Stimulated activated CD4-positive, alpha-beta T cell treated with anti-CD3 and anti-CD28 coated beads, Interleukin-1b, Interleukin-23, amount 100 ng/mL, for 24 hours (primary cell): Measurements from ENCODE around the gene RTN4RL2.

Experiments used
- DNase-seq, 4 experiments: peaks; one replicate each; pipeline ENCODE4 v3.0.0-alpha.2; 2020; ENCODE audit warnings: low read depth in 4 of 4, low spot score in 1 of 4

Gene RTN4RL2

GRCh38 chr11:57460022-57460757 is at the start of gene RTN4RL2:
TSS of gene RTN4RL2 (plus strand) at chr11:57460528. CDS start at chr11:57460866, 338 bp downstream.
- peak in 1 of 4 experiments; percentile 45 for DNase-seq

DNA sequence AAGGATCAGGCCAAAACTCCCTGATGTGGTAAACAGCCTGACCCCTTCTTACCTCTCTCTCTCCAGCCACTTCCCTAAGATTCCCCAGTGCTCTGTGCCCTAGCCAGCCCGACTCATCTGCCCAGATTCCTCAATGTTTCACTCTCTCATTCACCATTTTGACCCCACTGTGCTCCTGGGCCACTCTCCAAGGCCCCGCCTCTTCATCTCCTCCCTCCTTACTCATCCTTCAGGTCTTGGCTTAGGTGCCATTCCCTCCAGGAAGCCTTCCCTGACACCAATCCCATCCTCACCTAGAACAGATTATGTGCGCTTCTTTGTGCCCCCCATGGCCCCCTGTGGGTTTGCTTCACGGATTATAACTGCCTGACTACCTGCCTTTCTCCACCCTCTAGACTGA is 46.6 kb upstream of the RTN4RL2 start:
- DNase-seq = no peak

- no peak for DNase-seq
Observed at GRCh38 chr11:57414612-57415212, 45.6 kb upstream of the RTN4RL2 start.

DNA sequence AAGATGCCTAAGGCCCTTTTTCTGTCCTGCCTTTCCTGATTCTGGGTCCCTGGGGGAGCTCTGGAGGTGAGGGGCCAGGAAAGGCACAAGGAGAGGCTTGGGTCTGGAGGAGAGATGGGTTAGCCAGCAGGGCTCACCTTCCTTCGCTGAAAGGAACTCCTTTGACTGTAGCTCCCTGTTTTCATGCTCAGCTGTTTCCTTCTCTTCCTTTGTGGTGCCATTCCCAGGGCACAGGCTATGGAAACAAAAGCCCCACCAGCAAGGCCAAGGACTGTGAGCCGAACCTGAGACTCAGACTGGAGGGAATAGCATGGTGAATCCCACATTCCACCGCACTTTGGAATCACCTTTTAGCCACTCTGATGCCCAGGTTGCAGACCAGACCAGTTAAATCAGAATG is 43.9 kb upstream of the RTN4RL2 start:
- no peak for DNase-seq

DNA sequence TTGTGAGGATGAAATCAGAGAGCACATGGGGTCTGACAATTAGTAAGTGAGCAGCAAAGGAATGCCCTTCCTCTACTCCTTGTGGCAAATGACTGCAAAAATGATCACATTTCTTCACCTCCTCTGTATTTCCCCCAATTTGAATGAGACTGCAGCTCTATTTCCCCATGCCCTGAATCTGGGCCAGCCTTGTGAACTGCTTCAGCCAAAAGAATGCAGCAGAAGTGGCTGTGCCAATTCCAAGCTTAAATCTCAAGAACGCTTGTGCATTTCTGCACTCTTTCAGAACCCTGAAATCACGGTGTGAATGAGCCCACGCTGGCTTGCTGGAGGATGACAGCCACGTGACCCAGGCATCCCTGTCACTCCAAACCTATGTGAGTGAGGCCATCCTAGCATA is 43.3 kb upstream of the RTN4RL2 start:
- DNase-seq = no peak

DNA sequence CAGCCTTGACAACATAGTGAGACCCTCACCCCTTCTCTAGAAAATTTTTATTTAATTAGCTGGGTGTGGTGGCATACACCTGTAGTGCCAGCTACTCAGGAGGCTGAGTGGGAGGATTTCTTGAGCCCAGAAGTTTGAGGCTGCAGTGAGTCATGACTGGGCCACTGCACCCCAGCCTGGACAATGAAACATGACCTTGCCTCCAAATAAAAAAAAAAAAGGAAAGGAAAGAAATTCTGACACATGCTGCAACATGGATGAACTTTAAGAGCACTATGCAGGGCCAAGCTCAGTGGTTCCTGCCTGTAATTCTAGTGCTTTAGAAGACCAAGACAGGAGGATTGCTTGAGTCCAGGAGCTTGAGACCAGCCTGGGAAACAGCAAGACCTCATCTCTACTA is 42.2 kb upstream of the RTN4RL2 start:
- no peak for DNase-seq

GRCh38 chr11:57419146-57419545 is 41.2 kb upstream of the RTN4RL2 start:
- DNase-seq = no peak

DNA sequence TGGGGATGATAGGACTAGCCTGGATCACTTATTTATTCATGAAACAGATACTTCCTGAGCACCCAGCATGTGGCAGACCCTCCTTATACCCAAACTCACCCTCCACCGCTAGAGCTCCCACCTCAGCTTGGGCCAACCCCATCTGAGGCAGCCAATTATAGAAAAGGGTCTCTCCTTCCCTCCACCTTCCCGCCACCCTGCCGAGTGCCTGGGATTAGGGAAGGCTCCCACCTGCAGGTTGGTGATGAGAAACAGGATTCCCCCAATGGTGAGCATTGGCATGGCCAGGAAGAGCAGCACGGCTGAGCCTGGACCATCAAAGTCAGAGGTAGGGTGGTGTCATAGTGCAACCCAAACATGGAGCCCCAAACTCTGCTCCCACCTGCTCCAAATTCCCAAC is 39.3 kb upstream of the RTN4RL2 start:
- DNase-seq = no peak

- no peak for DNase-seq
Observed at GRCh38 chr11:57421805-57422204, 38.5 kb upstream of the RTN4RL2 start.

DNA sequence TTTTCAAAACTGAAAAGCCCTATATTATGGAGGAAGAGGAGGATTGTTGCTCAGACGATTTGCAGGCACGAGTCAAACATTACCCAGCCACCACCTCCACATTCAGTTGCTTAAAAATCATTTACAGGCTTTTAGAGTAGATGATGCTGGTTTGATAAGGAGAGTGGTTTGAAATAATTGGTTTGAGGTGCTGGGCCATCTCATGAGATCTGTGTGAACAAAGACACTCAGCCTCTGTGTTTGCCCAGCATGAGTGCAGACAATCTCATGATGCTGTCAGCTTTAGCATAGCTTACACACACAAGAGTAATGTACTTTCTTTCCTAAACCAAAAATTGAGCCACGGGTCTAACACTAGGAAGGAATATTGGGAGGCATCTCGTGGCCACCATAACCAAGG is 37.7 kb upstream of the RTN4RL2 start:
- DNase-seq = no peak

GRCh38 chr11:57424137-57424791 is 36.1 kb upstream of the RTN4RL2 start:
- no peak for DNase-seq

DNA sequence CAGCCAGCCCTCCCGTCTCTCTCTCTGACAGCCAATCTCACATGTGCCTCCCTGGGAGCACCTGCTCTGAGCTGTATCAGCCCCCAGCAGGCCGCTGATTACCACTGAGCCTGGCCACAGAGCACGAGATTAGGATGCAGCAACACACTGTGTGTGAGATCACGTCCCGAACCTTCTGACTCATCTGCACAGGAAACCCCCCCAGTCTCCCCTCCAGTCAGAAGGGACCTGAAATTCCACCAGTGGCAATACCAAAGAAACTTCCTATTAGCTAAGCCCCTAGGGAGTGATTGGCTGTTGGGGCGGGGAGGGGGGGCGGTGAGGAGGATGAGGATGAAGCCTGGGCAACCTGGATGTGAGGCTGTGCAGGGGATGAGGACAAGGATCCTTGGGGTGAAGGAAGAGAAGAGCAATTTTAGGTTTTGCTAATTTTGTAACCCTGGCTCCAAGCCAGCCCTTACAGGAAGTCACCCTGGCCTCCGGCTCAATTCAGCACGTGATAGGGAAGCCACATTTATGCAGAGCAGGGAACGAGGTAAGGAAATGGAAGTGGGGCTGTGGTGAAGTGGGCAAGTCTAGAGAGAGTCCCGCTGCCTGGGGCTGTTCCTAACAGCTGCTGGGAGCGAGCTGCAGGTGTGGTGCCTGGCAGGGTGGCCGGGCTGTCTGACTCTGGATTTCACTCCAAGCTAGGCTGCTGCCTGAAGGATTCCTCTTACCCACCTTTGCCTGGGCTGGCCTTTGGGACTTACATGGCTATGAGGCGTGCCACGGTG is 35.4 kb upstream of the RTN4RL2 start:
- peak; percentile 62 to 86 (median 76) for DNase-seq

GRCh38 chr11:57425565-57426438 is 34.5 kb upstream of the RTN4RL2 start:
- DNase-seq = no peak

DNA sequence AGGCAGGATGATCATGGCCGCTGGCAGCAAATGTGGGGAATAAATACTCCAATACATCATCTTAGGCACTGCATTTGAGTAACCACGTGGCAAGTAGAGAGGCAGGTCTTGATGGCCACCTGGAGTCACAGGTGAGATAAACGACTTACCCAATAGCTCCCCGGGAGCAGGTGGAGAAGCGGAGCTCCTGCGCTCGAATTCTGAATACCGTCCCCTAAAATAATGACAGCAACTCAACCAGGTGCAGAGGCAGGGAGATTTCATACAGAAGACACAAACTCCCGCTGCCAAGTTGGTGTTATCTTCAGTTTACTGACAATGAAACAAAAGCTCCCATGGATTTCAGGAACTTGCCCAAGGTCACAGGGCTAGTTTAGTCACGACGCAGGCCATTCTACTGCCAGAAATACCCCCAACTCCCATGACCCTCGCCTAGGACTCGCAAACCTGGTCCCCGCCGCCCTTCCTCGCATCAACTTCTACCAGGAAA is 33.8 kb upstream of the RTN4RL2 start:
- DNase-seq = no peak

DNA sequence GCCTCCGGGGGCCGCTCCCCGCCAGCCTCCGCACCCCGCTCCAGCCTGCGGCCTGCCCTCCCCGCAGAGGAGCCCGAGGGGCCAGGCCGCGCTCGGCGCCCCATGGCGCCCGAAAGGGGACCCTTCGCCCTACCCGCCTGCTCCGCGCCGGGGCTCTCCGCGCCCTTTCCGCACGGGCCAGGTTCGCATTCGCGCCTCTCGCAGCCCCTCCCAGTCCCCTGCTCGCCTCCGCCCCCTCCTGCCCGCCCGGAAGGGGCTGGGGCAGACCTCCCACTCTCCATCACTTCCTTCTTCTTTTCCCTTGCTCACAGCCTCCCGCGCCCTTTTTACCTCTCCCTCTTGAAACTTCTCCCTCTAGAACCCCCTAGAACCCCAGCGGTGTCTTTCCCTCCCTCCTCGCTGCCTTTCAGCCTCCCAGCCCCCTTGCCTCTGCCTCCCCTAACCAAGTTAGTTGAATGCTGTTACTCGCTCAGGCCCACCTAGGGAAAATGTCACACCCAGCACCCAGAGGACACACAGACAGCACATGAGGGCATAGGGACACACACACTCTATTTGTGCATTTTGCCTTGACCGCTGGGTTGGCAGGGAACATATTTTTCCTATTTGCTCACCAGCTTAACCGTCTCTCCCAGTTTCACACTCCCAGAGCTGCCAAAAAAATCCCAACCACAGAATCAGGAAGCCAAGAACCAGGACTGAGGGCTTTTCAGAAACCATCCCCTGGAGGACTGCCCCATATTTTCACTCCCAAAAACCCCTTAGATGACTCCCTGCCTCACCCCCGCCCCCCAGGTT is 33.2 kb upstream of the RTN4RL2 start, which contains the start of gene SLC43A3:
Gene SLC43A3, minus strand, starts transcription at position 193 of the 798 bp plus-strand sequence. CDS start 949 bp downstream, outside the sequence.
- DNase-seq = peak; percentile 49 to 86 (median 72)

GRCh38 chr11:57427727-57428082 is 32.6 kb upstream of the RTN4RL2 start:
- no peak for DNase-seq

DNA sequence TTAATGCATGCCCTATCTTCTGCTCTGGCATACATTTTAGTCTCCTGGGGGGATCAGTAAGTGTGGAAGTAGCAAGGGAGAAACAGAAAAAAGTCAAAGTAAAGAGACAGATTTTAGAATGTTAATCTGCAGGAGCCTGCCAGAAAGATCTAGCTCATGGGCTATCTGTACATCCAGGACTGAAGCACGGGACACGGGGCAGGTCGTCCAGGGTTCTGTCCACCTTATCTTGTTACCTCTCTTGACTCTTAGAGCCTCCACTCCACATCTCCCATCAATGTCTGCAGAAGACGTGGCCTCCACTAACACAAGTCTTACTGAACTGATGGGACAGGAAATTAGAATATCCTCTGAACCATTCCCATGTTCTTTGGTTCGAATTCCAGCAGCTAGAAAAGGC is 31.7 kb upstream of the RTN4RL2 start:
- DNase-seq = no peak

DNA sequence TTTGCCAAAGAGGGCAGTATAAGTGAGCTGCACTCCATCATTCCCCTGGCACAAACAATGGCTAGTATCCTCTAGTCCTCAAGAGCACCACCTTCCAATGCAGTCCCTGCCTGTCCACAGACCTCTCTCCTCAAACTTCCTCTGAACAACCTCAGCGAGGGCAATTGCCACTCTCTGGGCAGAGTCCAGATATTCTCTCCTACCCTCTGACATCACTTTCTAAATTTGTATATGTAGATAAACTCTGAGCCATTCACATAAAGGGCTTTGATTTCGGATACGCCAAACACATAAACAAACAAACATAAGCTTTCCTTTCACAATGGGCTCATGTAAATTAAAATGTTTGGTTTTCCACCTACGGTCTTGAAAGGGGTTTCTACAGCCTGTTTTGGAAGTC is 30.4 kb upstream of the RTN4RL2 start:
- DNase-seq = no peak

GRCh38 chr11:57430952-57431351 is 29.4 kb upstream of the RTN4RL2 start:
- DNase-seq = no peak

DNA sequence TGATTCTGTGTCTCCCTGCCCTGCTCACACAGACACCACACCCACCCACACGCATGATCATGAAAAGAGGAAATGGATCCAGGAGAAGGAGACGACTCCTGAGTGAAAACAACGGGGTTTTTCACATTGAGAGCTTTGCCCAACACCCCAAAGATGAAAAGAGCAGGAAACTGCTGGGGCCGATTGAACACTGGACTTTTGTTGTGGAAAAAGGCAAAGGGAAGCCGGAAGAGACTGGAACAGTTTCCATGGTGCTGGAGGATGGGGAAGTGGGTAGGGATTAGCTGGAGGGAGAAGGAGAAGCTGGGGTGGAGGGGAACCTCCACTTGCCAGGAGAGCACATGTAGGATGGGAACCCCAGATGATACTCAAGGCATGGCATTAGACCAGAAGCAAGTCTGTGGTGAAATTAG is 28.2 kb upstream of the RTN4RL2 start:
- no peak for DNase-seq
